GM04504 (cell line): ENCODE data around the gene FHAD1.

ENCODE experiments used
- DNase-seq: peaks from one replicate; pipeline ENCODE4 v3.0.0-alpha.2; 2012; ENCODE audit warnings: low read depth

The FHAD1 gene

DNA sequence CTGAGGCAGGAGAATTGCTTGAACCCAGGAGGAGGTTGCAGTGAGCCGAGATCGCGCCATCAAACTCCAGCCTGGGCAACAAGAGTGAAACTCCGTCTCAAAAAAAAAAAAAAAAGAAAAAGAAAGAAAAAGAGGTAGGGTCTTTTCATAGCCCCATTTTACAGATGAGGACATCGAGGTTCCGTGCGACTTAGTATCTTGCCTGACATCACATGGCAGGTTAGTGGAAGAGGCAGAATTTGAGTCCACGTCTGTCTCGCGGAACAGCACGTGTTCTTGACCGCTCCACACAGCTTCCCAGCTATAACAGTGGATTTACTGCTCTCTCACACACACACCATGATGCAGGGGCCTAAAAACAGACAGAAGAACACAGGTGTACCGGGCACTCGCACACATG, 192.3 kb downstream of the FHAD1 start:
- no peak for DNase-seq

- no peak for DNase-seq
Measured at GRCh38 chr1:15440357-15440756, 193.3 kb downstream of the FHAD1 start.

- DNase-seq, result no peak
Measured at GRCh38 chr1:15441247-15441646, 194.2 kb downstream of the FHAD1 start.

GRCh38 chr1:15442119-15442518, 195.1 kb downstream of the FHAD1 start:
- DNase-seq, result no peak

- no peak for DNase-seq
Measured at GRCh38 chr1:15442759-15443158, 195.7 kb downstream of the FHAD1 start.

- DNase-seq, result no peak
Measured at GRCh38 chr1:15443281-15443680, 196.3 kb downstream of the FHAD1 start.

GRCh38 chr1:15444468-15445389, 197.7 kb downstream of the FHAD1 start:
- DNase-seq, result no peak

GRCh38 chr1:15445390-15446122, 198.5 kb downstream of the FHAD1 start:
- DNase-seq, result no peak

GRCh38 chr1:15446212-15446611, 199.2 kb downstream of the FHAD1 start:
- no peak for DNase-seq
